K562 (cell line): Measurements from ENCODE around the gene MTA2. TPM values are rescaled to one million over a fixed set of nuclear protein-coding genes. Genes with fewer than 3 reads are reported as not detected.

Source experiments
- BCL6 ChIP-seq: fragments of 250-450 bp; sonication (Bioruptor Pico); IDR thresholded peaks from 2 replicates; pipeline ENCODE4 v1.4.0; 2020
- GATAD2B ChIP-seq: fragments of 450-650 bp; IDR thresholded peaks from 2 replicates; pipeline ENCODE4 v1.6.1; 2017; ENCODE audit warnings: mild to moderate bottlenecking, borderline replicate concordance
- GTF3C2 ChIP-seq: IDR thresholded peaks from 3 replicates; pipeline ENCODE4 v1.6.1; 2011; ENCODE audit warnings: borderline replicate concordance, mild to moderate bottlenecking, moderate library complexity; ENCODE audit not compliant: insufficient read length; ENCODE audit errors: extremely low read depth
- HEY1 ChIP-seq: fragments of 250-450 bp; sonication (Bioruptor Pico); IDR thresholded peaks from 2 replicates; pipeline ENCODE4 v1.5.0; 2020; ENCODE audit warnings: mild to moderate bottlenecking, moderate library complexity, borderline replicate concordance
- HMBOX1 ChIP-seq: sonication (generic); IDR thresholded peaks from 2 replicates; pipeline ENCODE4 v1.6.1; 2016
- MGA ChIP-seq: fragments of 450-650 bp; IDR thresholded peaks from 2 replicates; pipeline ENCODE4 v1.6.1; 2016; ENCODE audit warnings: mild to moderate bottlenecking, moderate library complexity
- RCOR1 ChIP-seq, 2 experiments: IDR thresholded peaks; 2 replicates each; pipeline ENCODE4 v1.6.1; 2012; ENCODE audit warnings: low read depth in 2 of 2, low read length in 2 of 2, borderline replicate concordance in 1 of 2, improper control_type of control experiment in 1 of 2
- TAF9B ChIP-seq: fragments of 450-650 bp; IDR thresholded peaks from 2 replicates; pipeline ENCODE4 v1.6.1; 2018; ENCODE audit warnings: mild to moderate bottlenecking; ENCODE audit not compliant: partially characterized antibody
- U2AF2 ChIP-seq: fragments of 200-400 bp; formaldehyde crosslinking; optimal IDR thresholded peaks from 2 replicates; pipeline ENCODE3; 2017; ENCODE audit warnings: low read depth, mild to moderate bottlenecking, low read length
- ZSCAN29 ChIP-seq: fragments of 450-650 bp; IDR thresholded peaks from 2 replicates; pipeline ENCODE4 v1.6.1; 2017
- polyA plus RNA-seq, 8 experiments: library from polyadenylated mRNA; depleted of rRNA in 4 of 8; stranded (reverse) in 5 of 8; unstranded in 3 of 8; fragments of >200 nt; fragmentation: Nextera tagmentation in 2 of 8; fragmentation: Illumina TruSeq in 1 of 8; extraction: Ambion mirVana in 2 of 8; extraction: Trizol in 1 of 8; gene quantifications; 2 replicates each; pipeline versions ENCODE4 v1.2.1 to v1.2.3, GENCODE V29; 2011 to 2014; ENCODE audit warnings: inconsistent platforms in 1 of 8, missing spikeins in 1 of 8
- total RNA-seq, 7 experiments: library from RNA; depleted of rRNA in 6 of 7; stranded (reverse); fragments of >200 nt in 6 of 7; fragmentation: Illumina TruSeq in 2 of 7; extraction: Trizol in 2 of 7; gene quantifications; 2 replicates each; pipeline versions ENCODE4 v1.2.1 to v1.2.3, GENCODE V29; 2011 to 2021; ENCODE audit warnings: low replicate concordance in 1 of 7

MTA2 gene
- total and polyA plus RNA-seq, 9 of the 15 experiments (the other 6 are each of a cell fraction or from before 2014, with no cell fraction given) = 6.2 to 220 (median 172) TPM

- no peak for TF ChIP-seq HEY1 (CRISPR knock-in tag)
- TF ChIP-seq GATAD2B = peak; percentile 66; the same call in 1 of the 2 replicates
- peak; percentile 85 for TF ChIP-seq MGA
- peak; percentile 32 to 72; a peak in 2 of 4 replicates for TF ChIP-seq RCOR1 (IDR thresholded peaks at IDR 0.05; ENCODE audit: borderline replicate concordance in 1 of 2, low read depth in 2 of 2, low read length in 2 of 2)
- no peak for TF ChIP-seq GTF3C2
- peak; percentile 68 for TF ChIP-seq HMBOX1
- TF ChIP-seq TAF9B = no peak
- no peak for TF ChIP-seq U2AF2
- no peak for TF ChIP-seq ZSCAN29
- no peak for TF ChIP-seq BCL6 (CRISPR knock-in tag)
These were observed 48.4 kb downstream of the MTA2 start (continued) for GRCh38 chr11:62553080-62553838.
